Endothelial cell of umbilical vein (primary cell): ENCODE data around the gene C3orf38. TPM values are rescaled to one million over a fixed set of nuclear protein-coding genes. Genes with fewer than 3 reads are reported as not detected.

Experiments used
- Bru-seq: library from RNA; stranded (reverse); fragments of 400-500 nt; gene quantifications from one replicate; lab custom pipeline; 2021; lab: Mats Ljungman, UMichigan
- BruChase-seq, 2 experiments: library from RNA; stranded (reverse); fragments of 400-500 nt; gene quantifications; one replicate each; lab custom pipeline; 2021; lab: Mats Ljungman, UMichigan
- BruUV-seq: library from RNA; stranded (reverse); fragments of 400-500 nt; replicated peaks from 2 replicates; lab custom pipeline; 2021; lab: Mats Ljungman, UMichigan
- CTCF ChIA-PET: fragments of 300-600, 350-600 bp; sonication (Branson Sonifier 250); formaldehyde crosslinking; loops from one replicate; lab custom pipeline; 2021; ENCODE audit warnings: antibody characterized with exemption, inconsistent platforms; lab: Charles Lee
- POLR2A ChIA-PET: fragments of 300-600, 350-600 bp; sonication (Branson Sonifier 250); formaldehyde crosslinking; loops from one replicate; lab custom pipeline; 2021; ENCODE audit warnings: antibody characterized with exemption, inconsistent platforms; lab: Charles Lee
- DNase-seq: peaks from one replicate; pipeline ENCODE4 v3.0.0-alpha.2; 2011; ENCODE audit warnings: low read depth, low spot score
- FAIRE-seq: peaks from 2 replicates; lab custom pipeline; 2011; peaks lifted over from hg19 to GRCh38; lab: Jason Lieb, UNC
- H2AFZ ChIP-seq: 2 replicates; pipeline ENCODE4 v1.6.0; 2012; ENCODE audit warnings: low read depth, low read length, control low read depth, inconsistent platforms
- H3K27ac ChIP-seq: 2 replicates; pipeline ENCODE4 v1.5.1; 2011; ENCODE audit warnings: low read depth, mild to moderate bottlenecking, control low read depth, low read length, moderate library complexity; ENCODE audit not compliant: insufficient read depth
- H3K27me3 ChIP-seq, 2 experiments: 2 replicates each; pipeline versions ENCODE4 v1.6.0 to v1.6.1; 2011; ENCODE audit warnings: low read length in 2 of 2, mixed read lengths in 1 of 2; ENCODE audit not compliant: control insufficient read depth in 2 of 2, insufficient read depth in 2 of 2
- H3K36me3 ChIP-seq, 2 experiments: 2 replicates in 1 of 2; 3 replicates in 1 of 2; pipeline ENCODE4 v1.5.1; 2011; ENCODE audit warnings: low read length in 2 of 2, mild to moderate bottlenecking in 1 of 2, moderate library complexity in 1 of 2; ENCODE audit not compliant: control insufficient read depth in 2 of 2, insufficient read depth in 2 of 2; ENCODE audit errors: extremely low read depth in 1 of 2
- H3K4me1 ChIP-seq: 3 replicates; pipeline ENCODE4 v1.5.1; 2011; ENCODE audit warnings: mild to moderate bottlenecking, low read length; ENCODE audit not compliant: control insufficient read depth, insufficient read depth; ENCODE audit errors: extremely low read depth
- H3K4me2 ChIP-seq: 2 replicates; pipeline ENCODE4 v1.6.1; 2011; ENCODE audit warnings: low read length, control low read depth, mixed read lengths; ENCODE audit not compliant: insufficient read depth
- H3K4me3 ChIP-seq, 3 experiments: fragments of 200-600 bp in 1 of 3; sonication (generic), shearing (Covaris generic) in 1 of 3; replicated peaks in 1 of 3; 2 replicates each; pipeline ENCODE4 v1.5.1; 2011 to 2016; ENCODE audit warnings: control low read depth in 3 of 3, low read length in 3 of 3, mild to moderate bottlenecking in 2 of 3, inconsistent platforms in 1 of 3, low read depth in 1 of 3, moderate library complexity in 1 of 3; ENCODE audit not compliant: insufficient read depth in 1 of 3
- H3K79me2 ChIP-seq: 2 replicates; pipeline ENCODE4 v1.6.0; 2012; ENCODE audit warnings: low read length, inconsistent platforms; ENCODE audit not compliant: control insufficient read depth, insufficient read depth
- H3K9ac ChIP-seq: replicated peaks from 2 replicates; pipeline ENCODE3; 2011; ENCODE audit warnings: low read length, control low read depth; ENCODE audit not compliant: insufficient read depth; ENCODE audit errors: extremely low read depth
- H3K9me1 ChIP-seq: replicated peaks from 3 replicates; pipeline ENCODE4 v1.6.0; 2011; ENCODE audit warnings: mild to moderate bottlenecking, low read length; ENCODE audit not compliant: control insufficient read depth, insufficient read depth; ENCODE audit errors: extremely low read depth
- H3K9me3 ChIP-seq: replicated peaks from 2 replicates; pipeline ENCODE4 v1.5.1; 2012; ENCODE audit warnings: low read length, inconsistent platforms; ENCODE audit not compliant: control insufficient read depth, insufficient read depth
- H4K20me1 ChIP-seq: replicated peaks from 2 replicates; pipeline ENCODE3; 2011; ENCODE audit warnings: mild to moderate bottlenecking, low read length; ENCODE audit not compliant: control insufficient read depth, insufficient read depth; ENCODE audit errors: extremely low read depth
- POLR2A ChIP-seq: IDR thresholded peaks from 2 replicates; pipeline ENCODE4 v1.6.1; 2012; ENCODE audit warnings: low read depth, mild to moderate bottlenecking, control low read depth, low read length
- POLR2AphosphoS5 ChIP-seq: IDR thresholded peaks from 2 replicates; pipeline ENCODE4 v1.6.1; 2012; ENCODE audit warnings: low read depth, mild to moderate bottlenecking, control low read depth, low read length, moderate library complexity; ENCODE audit not compliant: insufficient read depth
- dilution Hi-C: fragments of 300-500 bp; cut with MboI; formaldehyde crosslinking; loops from one replicate; pipeline ENCODE4 v1.15.0; 2019; ENCODE audit warnings: low sequenced_read_pairs; ENCODE audit not compliant: extremely low pct_ligation_motif_present
- intact Hi-C: fragments of 100-400 bp; cut with micrococcal nuclease; formaldehyde crosslinking; loops from one replicate; pipeline ENCODE4 v1.10.0; 2022
- long read RNA-seq: library from polyadenylated mRNA; stranded (forward); transcript quantifications from one replicate; pipeline ENCODE4 v2.0.0, GENCODE V29; 2021
- polyA minus RNA-seq, 3 experiments: library from RNA; depleted of rRNA, polyadenylated mRNA; stranded (reverse); fragments of >200 nt; gene quantifications; 1 replicate in 1 of 3; 2 replicates in 2 of 3; pipeline ENCODE4 v1.2.3, GENCODE V29; 2011
- polyA plus RNA-seq, 4 experiments: library from polyadenylated mRNA; depleted of rRNA in 3 of 4; stranded (reverse) in 3 of 4; unstranded in 1 of 4; fragments of >200 nt; gene quantifications; 2 replicates each; pipeline versions ENCODE4 v1.2.1 to v1.2.3, GENCODE V29; 2011 to 2012; ENCODE audit warnings: missing spikeins in 1 of 4
- total RNA-seq: library from RNA; stranded (reverse); gene quantifications from 2 replicates; pipeline ENCODE4 v1.2.3, GENCODE V29; 2021
- TF ChIP-seq, protein P1 (sequence below), 2 donors: IDR thresholded peaks; 1 replicate in 1 of 2; 2 replicates in 1 of 2; pipeline ENCODE4 v1.5.1; 2011; ENCODE audit warnings: low read length in 2 of 2, mild to moderate bottlenecking in 2 of 2, moderate library complexity in 2 of 2, control low read depth in 1 of 2, inconsistent platforms in 1 of 2, low read depth in 1 of 2; ENCODE audit not compliant: insufficient read depth in 1 of 2; ENCODE audit errors: extremely low read depth in 1 of 2

C3orf38 gene
- total RNA-seq, result 17.3 and 17.9 TPM in 2 replicates
- polyA plus RNA-seq, result 4.2 and 5.2 TPM in 2 replicates
- polyA plus RNA-seq (2011; cell fraction: cytosol; rRNA removed), result 6.9 and 7.1 TPM in 2 replicates
- polyA plus RNA-seq (2011; cell fraction: nucleus; rRNA removed), result 4.4 and 5.8 TPM in 2 replicates
- polyA plus RNA-seq (2012), result 7.1 and 11.8 TPM in 2 replicates
- 10.2 and 10.4 TPM in 2 replicates for polyA minus RNA-seq
- 9.0 TPM for polyA minus RNA-seq (2011; cell fraction: cytosol; rRNA and poly(A)+ RNA removed)
- 10.0 and 11.5 TPM in 2 replicates for polyA minus RNA-seq (2011; cell fraction: nucleus; rRNA and poly(A)+ RNA removed)
- percentile 81 among the genes with signal in this experiment for Bru-seq, nascent RNA
- BruChase-seq, experiment 1, labeled RNA remaining after a 6-hour chase, result percentile 70 among the genes with signal in this experiment
- percentile 91 among the genes with signal in this experiment for BruChase-seq, experiment 2, labeled RNA remaining after a 2-hour chase
- long read RNA-seq, transcript C3orf38-201 (3 exons, 2,633 nt), result major isoform, 25 of 28 reads
- long read RNA-seq, partial matches to known transcripts, result 1 of 28 reads
- long read RNA-seq, other reads (novel, unspliced or antisense), result 1 of 28 reads

DNA sequence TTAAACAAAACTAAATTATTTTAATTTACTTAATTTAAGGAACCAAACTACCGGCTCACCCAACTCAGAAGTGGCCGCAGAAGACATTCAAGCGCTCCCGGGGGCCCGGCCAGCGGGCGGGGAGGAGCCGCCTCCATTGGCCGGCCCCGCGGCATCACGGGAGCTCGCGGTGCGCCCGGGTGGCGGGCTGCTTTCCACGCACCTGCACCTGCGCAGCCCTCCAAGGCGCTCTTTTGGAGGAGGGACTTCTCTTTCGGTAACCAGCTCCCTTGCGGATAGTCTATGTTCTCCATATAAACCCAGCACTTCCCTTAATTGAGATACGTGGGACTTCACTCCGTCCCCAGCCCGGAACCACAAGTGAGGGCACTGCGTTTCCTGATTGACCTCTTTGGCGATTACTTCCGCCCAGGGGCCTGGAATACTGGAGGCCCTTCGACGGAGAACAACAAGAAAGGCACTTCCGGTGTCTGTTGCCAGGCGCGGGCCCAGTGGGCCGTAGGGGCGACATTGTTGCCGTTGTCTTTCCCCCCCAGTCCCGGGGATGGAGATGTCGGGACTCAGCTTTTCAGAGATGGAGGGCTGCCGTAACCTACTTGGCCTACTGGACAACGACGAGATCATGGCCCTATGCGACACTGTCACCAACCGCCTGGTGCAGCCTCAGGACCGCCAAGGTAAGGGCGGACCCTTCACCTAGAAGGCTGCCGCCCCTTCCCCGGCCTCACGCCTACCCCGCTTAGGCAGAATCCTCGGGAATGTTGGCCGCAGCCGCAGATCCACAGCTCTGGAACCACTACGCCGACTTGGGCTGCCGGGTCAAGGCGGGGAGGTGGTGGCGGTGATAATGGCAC, at the start of gene C3orf38:
TSS of gene C3orf38 (plus strand) at position 451 of the 854 bp plus-strand sequence. CDS start at position 545, 94 bp downstream.
- Histone ChIP-seq H3K27ac (peak within 1 kb of the TSS; percentile 32), H3K79me2 (peaks cover 29% of the 10 kb centered on the region), H3K4me1 (peaks cover 13% of the 10 kb centered on the region), H3K27me3 (no peaks in the 10 kb centered on the region), H3K9me1 (no peaks in the 10 kb centered on the region), H3K36me3 (peaks cover 2% of the 10 kb centered on the region in 2 experiments), H4K20me1 (no peaks in the 10 kb centered on the region), H3K9ac (peak within 1 kb of the TSS; percentile 61), H3K9me3 (no peaks in the 10 kb centered on the region), H3K4me2 (peak within 1 kb of the TSS; percentile 98), H2AFZ (peak within 1 kb of the TSS; percentile 98), H3K4me3 (peak within 1 kb of the TSS; percentile 92 to 100 (median 96))
- dilution Hi-C loops, result no loop called here
- ChIA-PET CTCF (interaction anchor here (1.2 to 2.8 kb wide), 6 partner anchors 11 to 145 kb away, joined by 3 to 12 read pairs (median 6); no protein-coding TSS in a partner anchor), POLR2A (interaction anchor here (1.8 kb wide), 1 partner anchor 91 kb away, joined by 7 read pairs; the partner anchor contains the start of genes CGGBP1 and ZNF654)
- FAIRE-seq (peak; percentile 83), DNase-seq (peak; percentile 82)
- intact Hi-C loops, result loop anchor here (1.0 kb wide), 1 partner anchor 90 kb away; the partner anchor contains the start of genes CGGBP1 and ZNF654
- TSS peak; percentile 55 for BruUV-seq
- peak; percentile 69 for TF ChIP-seq POLR2AphosphoS5
- TF ChIP-seq, protein P1, sequence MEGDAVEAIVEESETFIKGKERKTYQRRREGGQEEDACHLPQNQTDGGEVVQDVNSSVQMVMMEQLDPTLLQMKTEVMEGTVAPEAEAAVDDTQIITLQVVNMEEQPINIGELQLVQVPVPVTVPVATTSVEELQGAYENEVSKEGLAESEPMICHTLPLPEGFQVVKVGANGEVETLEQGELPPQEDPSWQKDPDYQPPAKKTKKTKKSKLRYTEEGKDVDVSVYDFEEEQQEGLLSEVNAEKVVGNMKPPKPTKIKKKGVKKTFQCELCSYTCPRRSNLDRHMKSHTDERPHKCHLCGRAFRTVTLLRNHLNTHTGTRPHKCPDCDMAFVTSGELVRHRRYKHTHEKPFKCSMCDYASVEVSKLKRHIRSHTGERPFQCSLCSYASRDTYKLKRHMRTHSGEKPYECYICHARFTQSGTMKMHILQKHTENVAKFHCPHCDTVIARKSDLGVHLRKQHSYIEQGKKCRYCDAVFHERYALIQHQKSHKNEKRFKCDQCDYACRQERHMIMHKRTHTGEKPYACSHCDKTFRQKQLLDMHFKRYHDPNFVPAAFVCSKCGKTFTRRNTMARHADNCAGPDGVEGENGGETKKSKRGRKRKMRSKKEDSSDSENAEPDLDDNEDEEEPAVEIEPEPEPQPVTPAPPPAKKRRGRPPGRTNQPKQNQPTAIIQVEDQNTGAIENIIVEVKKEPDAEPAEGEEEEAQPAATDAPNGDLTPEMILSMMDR (IDR thresholded peaks at IDR 0.05; ENCODE audit: extremely low read depth in 1 of 2, insufficient read depth in 1 of 2, low read depth in 1 of 2, low read length in 2 of 2), result no peak
- peak; percentile 83 for TF ChIP-seq POLR2A
